Measurements from ENCODE around the gene TMEM260.
"Not testable (repeated sequence)": the region's sequence is repeated elsewhere in the genome, so short reads cannot be mapped to it uniquely, and the experiment has no call there.

TMEM260 gene

DNA sequence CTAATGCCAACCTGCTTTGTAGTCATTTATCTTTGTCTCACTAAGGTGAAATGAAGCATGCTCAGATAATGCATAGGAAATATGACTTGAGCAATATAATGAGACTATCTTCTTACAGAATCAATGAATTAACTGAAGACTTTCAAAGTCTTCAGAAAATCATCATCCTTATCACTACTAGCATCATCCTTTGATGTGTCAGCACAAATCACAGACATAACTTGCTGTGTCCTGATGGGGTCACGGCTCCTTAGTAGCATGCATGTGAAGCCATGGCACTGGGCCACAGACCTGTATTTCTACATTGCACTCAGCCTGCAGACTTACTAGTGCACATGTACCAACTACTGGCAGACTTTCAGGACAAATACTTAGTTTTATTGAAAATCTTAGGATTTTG is 18.9 kb downstream of the TMEM260 start:
- DNase-seq (ENCODE audit: low read depth), result no peak

DNA sequence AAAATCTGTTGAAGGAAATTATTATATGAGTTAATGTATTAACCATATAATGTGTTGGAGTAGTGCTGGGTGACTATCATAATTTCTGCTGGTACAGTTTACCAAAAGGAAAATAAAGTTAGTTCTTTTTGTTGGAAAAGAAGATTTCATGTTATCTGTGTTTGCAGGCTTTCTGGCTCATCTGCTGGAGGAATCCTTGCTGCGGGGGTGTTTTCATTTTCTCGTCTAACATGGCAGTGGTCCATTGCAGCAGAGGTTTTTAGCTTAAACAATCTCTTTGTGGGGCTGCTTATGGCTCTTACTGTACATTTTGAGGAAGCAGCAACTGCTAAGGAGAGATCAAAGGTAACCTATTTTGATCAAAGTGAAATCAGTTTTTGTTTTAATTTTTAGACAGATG is 24.1 kb downstream of the TMEM260 start:
- DNase-seq (ENCODE audit: low read depth), result no peak

DNA sequence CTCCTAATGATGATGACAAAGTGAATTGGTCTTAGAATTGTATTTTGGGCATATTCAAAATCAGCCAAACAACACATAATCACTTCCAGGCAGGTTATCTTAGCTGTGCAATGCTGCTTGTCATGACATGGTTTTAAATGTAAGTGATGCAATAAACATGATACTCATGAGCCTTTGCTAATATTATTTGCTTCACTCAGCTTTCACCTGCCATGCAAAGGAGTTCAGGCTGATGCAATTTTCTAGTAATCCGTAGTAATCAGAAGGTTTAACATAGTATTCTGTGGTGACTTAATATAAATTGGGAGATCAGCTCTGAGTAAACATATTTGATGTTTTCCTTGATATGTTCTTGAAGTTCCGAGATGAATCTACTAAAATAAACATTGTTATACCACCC is 29.1 kb downstream of the TMEM260 start:
- DNase-seq (ENCODE audit: low read depth), result no peak

DNA sequence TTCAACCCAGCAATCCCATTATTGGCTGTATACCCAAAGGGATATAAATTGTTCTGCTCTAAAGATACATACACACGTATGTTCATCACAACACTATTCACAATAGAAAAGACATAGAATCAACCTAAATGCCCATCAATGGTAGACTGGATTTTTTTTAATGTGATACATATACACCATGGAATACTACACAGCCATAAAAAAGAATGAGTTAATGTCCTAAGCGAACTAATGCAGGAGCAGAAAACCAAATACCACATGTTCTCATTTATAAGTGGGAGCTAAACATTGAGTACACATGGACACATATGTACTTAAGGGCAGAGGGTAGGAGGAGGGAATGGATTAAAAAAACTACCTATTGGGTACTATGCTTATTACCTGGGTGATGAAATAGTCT is 32.1 kb downstream of the TMEM260 start:
- DNase-seq (ENCODE audit: low read depth), result not testable (repeated sequence)

DNA sequence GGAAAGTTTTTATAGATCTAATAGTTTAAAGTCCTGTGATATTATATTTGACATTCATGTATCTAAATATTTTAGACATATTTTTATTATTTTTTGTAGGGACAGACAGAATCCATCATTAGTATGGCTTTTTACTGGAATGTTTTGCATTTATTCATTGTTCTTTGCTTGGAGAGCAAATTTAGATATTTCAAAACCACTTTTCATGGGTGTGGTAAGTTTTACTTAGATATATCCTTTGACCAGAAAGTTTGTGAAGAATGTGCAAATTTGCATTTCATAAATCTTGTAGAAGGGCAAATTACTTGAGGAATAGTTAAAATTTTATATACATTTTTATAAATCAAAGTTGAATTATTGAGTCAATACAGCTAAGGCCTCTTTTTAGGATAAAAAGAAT is 37.5 kb downstream of the TMEM260 start:
- no peak for DNase-seq (ENCODE audit: low read depth)

DNA sequence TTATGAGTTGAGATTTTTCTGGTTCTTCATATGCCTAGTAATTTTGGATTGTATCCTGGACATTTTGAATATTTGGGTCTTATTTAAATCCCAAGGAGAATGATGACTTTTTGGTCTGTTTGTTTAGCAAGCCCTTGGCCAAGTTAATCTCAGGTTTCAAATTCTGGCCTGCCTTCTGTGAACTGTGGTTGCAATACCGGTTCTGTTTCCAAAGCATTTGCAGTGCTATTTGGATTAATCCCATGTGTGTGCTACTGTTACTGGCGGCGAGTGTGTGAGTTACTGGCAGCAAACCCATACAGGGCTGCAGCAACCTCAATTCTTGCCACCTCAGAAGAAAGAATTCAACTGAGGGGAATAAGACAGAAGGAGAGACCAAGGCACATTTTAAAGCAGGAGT is 51.1 kb downstream of the TMEM260 start:
- no peak for DNase-seq (ENCODE audit: low read depth)

DNA sequence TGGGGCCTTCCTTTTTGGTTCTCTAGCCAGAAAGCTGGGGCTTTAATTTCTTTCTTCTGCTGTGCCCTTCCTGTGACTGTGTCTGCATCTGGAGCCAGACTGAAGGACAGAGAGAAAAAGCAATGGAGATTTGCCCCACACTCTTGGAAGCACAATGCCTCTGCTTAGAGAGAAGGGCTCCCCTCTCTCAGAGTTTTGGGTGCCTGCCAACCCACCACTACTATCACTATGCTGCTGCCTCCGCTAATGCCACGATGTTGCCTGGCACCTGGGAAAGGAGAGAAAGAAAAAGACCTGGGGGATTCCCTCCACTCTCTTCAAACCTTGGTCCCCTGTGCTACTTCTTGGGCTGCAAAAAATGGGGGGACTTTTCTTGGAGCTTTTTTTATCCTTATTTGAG is 52.6 kb downstream of the TMEM260 start:
- DNase-seq (ENCODE audit: low read depth), result no peak

DNA sequence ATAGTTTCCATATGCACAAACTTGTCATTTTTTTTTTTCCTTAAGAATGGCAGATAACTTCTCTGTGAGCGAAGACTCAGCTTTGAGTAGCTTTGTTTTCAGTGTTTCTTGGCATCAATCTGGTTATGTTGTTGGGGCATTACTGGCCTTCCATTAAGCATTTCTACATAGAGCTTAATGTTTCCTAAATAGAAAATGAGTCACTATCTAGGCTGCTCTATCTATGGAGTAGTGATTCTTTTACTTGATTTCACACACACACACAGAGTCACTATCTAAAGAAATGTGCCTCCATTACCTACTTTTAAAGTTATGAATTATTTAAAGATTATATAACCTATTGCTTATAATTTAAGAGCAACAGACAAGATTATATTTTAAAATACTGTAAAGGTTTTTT is 53.9 kb downstream of the TMEM260 start:
- DNase-seq (ENCODE audit: low read depth), result no peak

DNA sequence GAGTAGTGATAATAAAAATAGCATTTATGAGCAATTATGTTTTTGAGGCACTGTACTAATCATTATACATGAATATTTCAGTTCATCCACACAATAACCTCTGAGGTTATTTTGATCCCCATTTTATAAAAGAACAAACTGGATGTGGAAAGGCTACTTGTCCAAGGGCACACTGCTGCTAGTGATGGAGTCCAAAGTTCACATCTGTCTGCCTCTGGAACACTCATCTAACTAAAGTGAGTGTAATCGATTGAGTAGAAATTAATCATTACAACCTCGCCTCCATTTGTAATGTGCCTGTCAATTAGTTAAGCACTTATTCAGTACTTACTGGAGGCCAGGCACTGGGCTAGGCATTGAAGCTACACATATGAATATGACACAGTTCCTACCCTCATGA is 55.4 kb downstream of the TMEM260 start:
- no peak for DNase-seq (ENCODE audit: low read depth)

DNA sequence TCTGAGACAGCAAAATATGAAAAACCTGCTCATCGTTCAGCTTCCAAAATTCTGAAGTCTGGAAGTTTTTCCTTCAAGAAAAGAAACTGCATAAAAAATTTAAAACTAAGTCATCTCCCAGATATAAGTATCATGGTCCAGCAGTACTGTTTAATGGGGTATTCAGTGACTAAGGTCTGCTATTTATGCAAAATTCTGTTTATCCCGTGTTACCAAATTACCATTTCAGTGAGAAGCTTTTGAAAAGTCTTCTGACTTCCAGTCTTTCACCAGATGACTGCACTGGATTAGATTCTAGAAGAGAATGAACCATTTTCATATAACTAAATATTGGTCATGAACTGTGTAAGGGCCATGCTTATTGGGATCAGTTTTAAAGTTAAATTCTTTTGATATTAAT is 67.9 kb downstream of the TMEM260 start:
- DNase-seq (ENCODE audit: low read depth), result no peak

DNA sequence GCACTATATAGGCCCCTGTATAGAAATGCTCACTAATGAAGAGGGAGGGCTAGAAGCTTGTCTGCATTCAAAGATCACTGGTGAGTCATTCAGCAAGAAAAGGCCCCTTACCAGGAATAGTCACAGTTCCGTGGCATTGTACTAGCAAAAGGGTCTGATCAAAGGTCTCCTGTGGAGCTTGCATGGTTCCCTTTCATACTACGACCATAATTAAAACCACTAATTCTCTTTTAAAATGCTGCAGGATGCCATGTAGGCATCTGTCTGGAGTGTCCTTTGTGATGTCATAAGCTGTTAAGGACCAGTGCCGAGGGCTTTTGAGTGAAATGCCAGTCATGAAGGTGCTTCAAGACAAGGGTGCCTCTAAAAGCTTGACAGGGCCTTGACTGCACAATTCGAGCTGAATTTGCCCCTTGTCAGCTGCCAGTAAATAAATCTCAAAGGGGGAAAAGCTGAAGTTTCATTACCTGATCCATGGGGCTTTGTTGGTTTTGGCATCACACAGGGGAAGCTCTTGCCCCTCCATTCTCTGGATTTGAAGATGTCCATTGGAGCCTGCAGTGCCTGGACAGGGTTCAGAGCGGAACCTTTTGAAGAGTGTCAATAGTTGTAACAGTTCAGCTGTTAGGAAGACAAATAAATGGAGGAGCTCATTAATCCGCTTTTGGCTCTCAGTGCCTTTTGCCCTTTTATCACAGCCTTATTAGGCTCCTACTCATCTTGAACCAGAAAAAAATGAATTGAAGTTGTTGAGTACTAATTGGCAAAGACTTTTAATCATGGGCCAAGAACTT is 69.1 kb downstream of the TMEM260 start:
- no peak for DNase-seq (ENCODE audit: low read depth)

DNA sequence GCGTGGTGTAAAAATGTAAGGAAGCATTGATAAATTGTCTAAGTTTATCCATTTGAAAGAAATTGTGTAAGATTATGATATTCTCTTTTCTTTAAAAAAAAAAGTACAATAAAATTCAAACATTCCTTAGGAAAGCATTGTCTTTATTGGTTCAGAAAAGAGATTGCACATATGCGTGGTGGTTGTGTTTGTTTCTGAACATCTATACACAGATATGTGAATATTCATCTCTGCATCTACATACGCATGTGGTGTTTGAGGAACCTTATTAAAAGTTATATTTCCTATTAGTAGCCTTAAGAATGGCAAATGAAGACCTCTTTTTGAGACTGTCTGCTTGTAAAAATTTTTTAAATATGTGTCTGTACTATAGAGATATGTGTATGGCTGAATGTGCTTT is 69.8 kb downstream of the TMEM260 start:
- no peak for DNase-seq (ENCODE audit: low read depth)

DNA sequence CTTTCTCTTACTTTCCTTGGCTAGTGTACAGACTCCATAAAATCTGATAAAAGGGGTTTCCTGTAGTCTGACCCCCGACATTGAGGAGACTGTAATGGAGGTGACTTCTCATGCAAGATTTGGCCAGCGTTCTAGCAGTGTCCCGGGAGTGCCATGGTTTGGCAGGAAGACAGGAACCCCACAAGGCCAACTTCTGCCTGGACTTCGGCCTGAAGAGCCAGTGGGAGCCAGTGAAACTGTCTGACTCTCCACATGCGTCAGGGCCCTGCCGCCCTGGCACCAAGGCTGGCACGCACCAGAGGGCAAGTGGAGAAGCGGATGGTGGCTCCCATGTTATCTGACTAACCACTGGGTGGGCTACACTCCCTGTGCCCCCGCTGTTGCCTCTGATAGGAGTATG is 70.5 kb downstream of the TMEM260 start:
- no peak for DNase-seq (ENCODE audit: low read depth)

DNA sequence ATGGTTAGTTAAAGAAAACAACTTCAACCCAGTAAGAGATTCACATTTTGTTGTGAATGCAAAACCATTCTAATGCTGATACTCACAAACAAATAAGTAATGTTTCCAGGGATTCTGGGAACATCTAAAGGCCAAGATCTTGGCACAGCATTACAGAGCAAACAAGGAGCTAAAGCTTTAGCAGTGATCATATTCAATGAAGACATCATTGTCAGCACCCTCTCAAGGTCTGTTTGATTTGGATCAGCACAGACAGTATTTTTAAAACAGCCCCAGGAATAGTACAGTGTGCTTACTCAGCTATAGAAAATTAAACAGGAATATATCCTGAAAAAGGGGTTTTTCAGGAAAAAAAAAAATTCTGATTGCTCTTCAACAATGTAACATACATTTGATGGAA is 71.4 kb downstream of the TMEM260 start:
- no peak for DNase-seq (ENCODE audit: low read depth)

DNA sequence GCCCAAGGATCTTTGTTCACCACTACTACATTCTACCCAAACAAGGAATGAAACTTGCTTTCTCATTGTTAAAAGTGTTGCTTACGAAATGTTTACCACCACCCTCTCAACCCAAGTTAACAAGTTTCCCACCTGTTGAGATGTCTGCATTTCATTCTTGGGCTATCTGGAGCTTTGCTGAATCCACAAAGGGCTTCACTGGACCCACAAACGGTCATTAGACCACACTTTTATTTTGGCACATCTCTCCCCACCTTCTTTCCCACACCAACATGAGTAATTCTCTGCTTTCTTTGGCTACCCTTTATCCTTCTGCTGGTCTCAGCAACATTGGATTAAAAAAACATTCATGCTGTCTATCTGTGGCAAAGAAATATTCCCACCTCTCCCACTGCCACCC is 78.0 kb downstream of the TMEM260 start:
- no peak for DNase-seq (ENCODE audit: low read depth)

DNA sequence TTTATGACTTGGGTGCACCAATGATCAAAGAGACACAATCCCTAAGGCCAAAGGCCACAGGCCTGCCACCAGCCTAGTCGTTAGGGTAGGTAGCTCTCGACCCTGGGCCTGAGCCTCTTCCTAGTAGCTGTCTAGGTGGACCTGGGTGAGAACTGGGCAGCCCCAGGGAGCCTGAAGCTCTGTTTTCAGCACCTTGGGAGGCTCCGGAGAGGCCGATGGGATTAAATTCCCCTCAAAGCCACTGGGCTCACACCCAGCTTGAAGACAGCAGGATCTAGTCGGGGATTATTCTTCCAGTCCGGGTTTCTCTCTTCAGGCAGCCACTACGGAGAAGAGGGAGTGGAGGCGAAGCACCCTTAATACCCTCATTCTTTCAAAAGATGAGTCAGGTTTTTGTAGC is 79.8 kb downstream of the TMEM260 start:
- no peak for DNase-seq (ENCODE audit: low read depth)

DNA sequence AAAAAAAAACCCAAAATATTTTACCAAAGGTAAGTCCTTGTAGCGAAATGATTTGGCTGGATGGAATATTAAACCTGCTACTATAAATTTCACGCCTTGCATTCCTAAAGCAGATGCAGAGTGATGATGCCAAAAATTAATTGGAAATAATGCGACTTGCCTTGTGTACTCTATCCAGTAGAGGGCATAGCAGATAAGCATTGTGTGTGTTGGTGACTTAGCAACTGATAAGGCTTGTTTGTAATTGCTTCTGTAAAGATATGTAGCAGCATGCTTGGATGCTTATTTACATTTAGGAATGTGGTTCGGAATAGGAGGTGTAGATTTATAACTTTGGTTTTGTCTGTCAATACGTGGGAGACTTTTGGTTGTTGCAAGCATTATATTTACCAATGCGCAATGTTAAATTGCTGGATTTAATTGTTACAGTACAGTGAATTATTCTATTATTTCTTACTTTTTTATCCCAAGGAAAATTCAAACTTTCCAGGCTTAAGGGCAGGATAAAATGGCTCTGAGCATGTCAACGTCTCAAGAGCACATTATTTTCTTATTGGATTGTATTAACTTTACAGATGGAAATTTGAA is 80.5 kb downstream of the TMEM260 start:
- peak; percentile 61 for DNase-seq (ENCODE audit: low read depth)

DNA sequence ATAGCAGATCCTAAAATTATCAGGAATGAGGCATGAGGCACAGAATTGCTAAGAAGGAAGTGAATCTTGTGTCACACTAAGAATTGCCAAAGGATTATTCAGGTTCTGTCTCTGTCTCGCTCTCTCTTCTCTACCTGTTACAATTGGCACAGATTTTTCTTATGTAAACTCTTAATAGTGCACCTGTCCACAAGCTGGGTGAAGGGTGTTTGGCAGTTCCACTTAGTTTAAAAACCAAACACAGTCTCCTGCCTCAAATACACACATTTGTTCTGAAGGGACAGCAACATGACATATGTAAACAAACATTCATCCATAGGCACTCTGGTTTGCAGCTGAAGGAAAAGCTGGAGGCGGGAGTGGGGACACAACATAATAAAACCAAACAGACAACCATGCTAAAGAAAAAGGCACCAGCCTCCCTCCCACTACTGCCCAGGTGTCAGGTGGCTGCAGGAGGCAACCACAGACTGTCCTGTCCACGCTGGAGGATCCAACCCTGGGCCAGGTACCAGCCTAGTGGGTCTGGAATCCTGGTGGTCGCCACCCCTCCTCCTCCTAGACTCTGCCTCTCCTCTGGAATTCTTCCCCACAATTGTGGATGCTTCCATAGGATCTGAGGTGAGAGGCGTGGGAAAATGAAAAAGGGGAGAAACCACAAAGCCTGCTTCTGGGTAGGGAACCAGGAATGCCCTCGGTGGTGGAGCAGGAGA is 81.2 kb downstream of the TMEM260 start:
- no peak for DNase-seq (ENCODE audit: low read depth)

DNA sequence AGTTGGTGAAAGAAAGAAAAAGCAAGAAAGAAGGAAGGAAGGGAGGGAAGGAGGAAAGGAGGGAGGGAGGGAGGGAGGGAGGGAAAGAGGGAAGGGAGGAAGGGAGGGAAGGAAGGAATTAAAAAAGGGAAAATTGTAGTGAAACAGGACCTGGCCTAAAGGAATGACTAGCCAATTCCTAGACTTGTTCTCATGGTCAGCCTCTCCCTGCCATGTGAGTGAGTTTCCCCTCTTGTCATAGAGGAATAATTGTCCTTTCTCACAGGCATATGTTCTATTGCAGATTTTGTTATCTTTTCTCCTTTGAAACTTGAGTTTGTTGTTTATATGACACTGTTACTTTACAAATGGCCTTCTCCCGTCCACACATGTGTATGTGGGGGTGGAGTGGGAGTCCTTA is 81.9 kb downstream of the TMEM260 start:
- no peak for DNase-seq (ENCODE audit: low read depth)

DNA sequence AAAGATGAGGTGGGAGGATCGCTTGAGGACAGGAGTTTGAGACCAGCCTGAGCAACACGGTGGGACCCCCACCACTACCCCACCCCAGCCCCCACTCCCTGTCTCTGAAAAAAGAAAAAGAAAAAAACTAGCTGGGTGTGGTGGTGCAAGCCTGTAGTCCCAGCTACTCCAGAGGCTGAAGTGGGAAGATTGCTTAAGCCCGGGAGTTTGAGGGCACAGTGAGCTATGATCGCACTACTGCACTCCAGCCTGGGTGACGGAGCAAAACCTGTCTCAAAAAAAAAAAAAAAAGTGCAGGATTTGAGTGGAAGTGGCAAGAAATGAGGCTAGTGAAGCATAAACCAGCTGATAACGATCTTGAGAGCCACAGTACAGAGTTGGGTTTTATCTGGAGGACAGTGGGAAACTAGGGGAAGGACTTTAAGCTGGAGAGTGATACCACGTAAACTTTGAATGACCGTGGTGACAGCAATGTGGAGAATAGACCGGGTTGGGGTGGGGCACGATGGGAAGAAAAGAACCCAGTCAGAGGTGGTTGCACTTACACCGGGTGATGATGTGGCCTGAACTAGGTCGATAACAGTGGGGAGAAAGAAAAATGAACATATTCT is 85.3 kb downstream of the TMEM260 start:
- DNase-seq (ENCODE audit: low read depth), result no peak

DNA sequence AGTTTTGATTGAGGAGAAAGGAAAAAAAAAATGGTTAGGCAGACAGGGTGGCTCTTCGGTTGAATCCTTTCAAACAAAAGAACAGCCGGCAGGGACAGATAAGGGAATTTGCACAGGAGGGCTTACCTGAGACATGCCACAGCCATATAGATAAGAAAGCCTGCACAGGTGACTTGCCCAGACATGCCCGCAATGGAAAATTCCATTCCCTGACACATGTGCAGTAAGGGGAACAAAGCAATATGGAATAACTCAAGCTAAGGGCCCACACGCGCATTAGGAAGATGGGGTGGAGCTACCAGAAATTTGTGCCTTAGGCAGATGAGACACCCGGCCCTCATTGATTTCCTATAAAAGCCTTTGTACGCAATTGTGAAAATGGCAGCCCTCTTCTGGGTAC is 86.7 kb downstream of the TMEM260 start:
- no peak for DNase-seq (ENCODE audit: low read depth)

DNA sequence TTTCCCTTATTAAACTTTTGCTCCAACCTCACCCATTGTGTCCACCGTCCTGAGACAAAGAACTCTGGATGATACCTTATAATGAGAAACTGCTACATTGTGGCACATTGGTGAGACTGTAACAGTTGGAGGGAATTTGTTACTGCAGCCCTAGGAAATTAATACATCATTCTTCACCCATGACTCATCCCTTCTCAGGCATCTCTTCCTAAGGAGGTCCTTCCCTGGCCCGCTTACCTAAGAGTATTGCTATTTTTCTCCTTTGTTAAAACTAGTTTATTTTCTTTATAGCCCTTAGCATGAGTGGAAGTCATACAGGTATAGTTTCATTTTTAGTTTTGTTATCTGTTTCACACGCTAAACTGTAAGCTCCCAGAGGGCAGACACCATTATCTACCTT is 87.1 kb downstream of the TMEM260 start:
- peak; percentile 67 for DNase-seq (ENCODE audit: low read depth)

DNA sequence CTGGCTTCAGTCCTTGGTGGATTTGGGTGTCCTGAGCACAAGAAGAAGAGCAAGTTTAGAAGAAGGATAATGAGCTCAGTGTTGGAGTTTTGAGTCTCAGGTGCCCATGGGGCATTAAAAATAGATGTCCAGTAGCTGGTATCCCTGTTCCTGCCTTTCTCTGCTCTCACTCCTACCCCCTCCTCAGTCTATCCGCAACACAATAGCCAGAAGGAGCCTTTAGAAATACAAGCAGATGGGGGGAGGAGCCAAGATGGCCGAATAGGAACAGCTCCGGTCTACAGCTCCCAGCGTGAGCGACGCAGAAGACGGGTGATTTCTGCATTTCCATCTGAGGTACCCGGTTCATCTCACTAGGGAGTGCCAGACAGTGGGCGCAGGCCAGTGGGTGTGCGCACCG is 87.7 kb downstream of the TMEM260 start:
- not testable (repeated sequence) for DNase-seq (ENCODE audit: low read depth)

All from ELR (cell line).